GM18520 (cell line): ENCODE results near the gene HSPA4L.

Experiments
- ATAC-seq: cut with Tn5 transposase; IDR thresholded peaks from one replicate; pipeline ENCODE4 v1.9.1; 2021; ENCODE audit not compliant: unreplicated experiment

Gene HSPA4L

DNA sequence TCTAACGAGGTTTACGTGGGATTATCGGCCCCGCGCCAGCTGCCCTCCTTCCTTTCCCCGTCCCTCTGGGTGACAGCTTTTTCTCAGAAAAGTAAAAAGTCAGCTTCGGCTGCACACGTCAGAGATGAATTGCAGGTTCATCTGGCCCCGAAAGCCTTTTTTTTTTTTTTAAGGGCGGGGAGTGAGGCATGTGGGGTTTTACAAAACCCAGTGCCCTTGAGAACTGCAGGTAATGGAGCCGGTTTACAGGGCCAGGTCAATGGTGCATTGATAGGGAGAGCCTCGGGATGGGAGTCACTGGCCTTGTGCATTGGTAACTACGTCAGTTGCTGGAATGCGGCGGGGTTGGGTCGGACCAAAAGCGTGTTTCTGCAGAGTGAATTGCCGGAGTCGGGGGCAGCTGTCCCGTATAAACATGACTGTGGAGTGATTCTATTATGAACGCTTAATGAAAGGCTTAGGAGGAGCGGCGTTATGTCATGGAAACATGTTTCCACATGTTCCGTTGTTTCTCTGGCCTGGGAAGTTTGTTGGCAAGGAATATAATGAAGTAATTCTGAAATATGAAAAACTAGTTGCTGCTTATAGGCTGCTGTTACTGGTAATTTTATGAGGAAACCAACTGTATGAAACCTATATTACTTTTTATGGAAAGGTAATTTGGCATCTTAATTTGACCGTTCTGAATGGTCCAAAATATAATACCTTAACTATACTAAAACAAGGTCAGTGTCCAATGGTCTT lies 1.1 kb downstream of the HSPA4L start:
- ATAC-seq, result no peak

DNA sequence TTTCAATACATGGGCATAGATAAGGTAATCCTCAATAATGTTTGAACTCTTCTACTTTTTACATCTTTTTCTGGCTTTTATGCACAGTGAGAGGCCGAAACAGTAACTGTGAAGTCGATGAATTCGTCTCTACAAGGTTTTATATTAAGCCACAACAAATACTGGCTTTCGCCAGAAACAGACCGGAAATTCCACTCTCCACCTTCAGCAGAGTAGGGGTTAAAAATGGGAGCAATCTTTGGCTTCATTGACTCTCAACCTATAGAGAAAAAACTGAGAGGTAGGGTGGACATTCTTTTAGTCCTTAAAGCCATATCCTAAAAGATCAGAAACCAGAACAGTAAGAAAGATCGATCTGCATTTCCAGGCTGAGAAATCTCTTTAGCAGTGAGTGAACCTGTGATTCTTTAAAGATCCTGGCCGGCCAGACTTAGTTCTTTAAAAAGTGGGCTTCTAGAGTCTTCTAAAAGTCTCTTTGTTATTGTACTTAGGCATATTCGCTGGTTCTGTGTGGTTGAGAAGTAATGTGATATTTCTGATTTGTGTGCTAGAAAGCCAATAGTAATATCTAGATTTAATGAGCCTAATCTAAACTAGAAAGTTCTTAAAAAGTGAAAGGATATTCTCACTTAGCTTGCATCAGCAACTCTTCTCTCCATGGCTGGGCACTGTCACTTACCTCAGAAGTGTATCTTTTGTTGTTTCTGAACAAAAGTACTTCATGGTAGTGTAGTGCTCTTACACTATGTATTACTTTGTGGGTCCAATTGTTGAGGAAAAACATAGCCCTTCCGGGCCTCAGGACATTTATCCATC lies 2.0 kb downstream of the HSPA4L start:
- no peak for ATAC-seq

DNA sequence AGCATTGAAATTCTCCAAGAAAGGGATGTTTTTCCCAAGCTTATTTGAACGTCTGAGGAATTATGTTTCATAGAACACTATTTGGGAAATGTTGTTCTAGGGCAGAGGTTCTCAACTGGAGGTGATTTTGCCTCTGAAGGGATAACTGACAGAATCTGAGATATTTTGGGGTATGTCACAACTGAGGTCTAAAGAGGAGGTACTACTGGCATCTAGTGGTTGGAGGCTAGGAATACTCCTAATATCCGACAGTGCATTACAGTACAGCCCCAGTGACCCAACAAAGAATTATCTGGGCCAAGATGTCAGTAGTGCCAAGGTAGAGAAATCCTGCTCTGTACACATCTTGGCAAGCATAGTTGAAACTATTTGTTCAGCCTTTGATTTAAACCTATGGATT lies 6.4 kb downstream of the HSPA4L start:
- ATAC-seq, result no peak

DNA sequence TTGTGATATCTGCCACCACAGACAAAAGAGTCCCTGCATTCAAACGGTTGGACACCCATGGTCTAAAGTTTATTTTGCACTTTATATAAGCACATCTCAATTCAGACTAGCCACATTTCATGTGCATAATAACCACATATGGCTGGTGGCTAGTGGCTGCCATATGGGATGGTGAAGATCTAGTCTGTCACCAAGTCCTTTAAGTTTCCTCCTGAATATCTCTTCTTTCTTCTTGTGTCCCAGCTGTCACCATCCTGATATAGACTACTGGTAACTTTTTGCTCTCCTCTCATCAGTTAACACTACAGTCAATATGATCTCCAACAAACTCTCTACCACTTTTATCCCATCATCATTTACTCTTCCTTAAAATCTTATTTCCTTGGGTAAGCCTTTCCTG lies 9.3 kb downstream of the HSPA4L start:
- no peak for ATAC-seq

DNA sequence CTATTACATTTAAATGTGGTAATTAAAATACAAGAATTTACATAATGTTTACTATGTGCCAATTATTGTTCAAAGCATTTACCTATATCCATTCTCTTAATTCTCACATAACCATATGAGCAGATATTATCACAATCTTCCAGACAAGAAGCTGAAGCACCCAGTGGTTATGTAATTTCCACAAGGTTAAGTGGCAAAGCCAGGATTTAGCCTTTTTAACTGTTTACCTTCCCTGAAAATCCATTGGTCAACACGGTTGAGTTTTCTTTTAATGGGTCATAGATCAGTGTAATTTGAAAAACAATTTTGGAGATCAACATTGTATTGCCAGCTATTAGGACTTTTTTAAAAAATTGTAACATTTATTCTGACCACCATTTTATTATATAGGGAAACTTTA lies 11.4 kb downstream of the HSPA4L start:
- no peak for ATAC-seq

DNA sequence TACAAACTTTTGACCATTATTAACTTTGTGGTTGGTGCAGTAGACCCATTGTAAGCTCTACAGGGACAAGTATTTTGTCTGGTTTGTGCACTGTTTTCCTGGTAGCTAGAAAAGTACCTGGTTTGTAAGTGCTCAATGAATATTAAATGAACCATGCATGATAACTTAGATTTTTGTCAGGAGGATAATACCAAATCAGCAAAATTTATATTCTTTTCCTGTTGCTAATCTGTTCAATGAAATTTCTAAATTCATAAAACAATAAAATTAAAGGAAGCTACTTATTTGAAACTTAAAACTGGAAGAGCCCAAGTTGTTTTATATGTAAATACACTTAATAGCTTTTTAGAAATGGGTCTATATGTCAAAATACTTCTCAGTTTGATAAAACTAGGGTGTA lies 17.6 kb downstream of the HSPA4L start:
- no peak for ATAC-seq

DNA sequence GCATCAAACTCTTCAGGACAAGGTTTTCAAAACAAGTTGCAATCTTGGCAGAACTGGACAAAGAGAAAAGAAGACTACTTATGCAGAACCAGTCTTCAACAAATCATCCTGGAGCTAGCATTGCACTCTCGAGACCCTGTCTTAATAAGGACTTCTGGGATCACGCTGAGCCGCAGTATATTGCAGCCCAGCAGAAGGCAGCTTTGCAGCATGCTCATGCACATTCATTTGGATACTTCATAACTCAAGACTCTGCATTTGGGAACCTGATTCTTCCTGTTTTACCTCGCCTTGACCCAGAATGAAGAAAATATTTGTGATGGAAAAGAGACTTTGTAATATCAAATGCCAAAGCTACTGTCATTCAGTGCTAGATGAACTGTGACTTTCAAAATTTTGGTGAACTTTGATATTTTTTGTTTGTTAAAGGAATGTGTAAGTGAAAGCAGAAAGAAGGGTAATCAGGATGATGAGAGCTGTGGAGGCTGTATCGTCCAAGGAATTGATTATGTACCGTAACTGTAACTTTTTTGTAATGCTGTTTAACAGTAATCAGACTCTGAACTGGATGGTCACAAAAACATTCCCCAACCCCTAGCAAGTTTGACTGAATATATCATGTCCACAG lies 27.2 kb downstream of the HSPA4L start:
- ATAC-seq, result no peak

DNA sequence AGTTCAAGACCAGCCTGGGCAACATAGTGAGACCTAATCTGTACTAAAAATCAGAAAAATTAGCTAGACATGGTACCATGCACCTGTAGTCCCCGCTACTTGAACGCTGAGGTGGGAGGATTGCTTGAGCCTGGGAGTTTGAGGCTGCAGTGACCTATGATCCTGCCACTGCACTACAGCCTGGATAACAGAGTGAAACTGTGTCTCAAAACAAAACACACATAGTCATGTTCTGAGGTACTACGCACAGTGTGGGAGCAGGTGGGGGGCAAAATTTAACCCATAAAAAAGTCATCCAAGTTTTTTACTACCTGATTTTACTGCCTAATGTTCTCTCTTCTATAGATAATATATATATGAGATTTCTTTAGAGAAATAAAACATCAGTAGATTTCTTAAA lies 28.4 kb downstream of the HSPA4L start:
- ATAC-seq, result no peak

DNA sequence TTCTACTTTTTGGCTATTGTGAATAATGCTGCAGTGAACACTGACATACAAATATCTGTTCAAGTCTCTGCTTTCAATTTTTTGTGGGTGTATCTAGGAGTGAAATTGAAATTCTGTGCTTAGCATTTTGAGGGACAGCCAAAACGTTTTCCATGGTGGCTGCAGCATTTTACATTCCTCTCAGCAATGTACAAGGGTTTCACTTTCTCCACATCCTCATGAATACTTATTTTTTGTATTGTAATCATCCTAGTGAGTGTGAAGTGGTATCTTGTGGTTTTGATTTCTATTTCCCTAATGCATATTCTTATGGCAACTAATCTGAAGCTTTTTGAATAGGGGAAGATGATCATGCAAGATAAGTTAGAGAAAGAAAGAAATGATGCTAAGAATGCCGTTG lies 40.3 kb downstream of the HSPA4L start:
- ATAC-seq, result no peak

- ATAC-seq, result no peak
Measured at GRCh38 chr4:127828121-127828520, 46.0 kb downstream of the HSPA4L start.

- peak; percentile 83 for ATAC-seq
Measured at GRCh38 chr4:127829014-127829413, 46.9 kb downstream of the HSPA4L start.

- no peak for ATAC-seq
Measured at GRCh38 chr4:127832585-127832984, 50.5 kb downstream of the HSPA4L start.

DNA sequence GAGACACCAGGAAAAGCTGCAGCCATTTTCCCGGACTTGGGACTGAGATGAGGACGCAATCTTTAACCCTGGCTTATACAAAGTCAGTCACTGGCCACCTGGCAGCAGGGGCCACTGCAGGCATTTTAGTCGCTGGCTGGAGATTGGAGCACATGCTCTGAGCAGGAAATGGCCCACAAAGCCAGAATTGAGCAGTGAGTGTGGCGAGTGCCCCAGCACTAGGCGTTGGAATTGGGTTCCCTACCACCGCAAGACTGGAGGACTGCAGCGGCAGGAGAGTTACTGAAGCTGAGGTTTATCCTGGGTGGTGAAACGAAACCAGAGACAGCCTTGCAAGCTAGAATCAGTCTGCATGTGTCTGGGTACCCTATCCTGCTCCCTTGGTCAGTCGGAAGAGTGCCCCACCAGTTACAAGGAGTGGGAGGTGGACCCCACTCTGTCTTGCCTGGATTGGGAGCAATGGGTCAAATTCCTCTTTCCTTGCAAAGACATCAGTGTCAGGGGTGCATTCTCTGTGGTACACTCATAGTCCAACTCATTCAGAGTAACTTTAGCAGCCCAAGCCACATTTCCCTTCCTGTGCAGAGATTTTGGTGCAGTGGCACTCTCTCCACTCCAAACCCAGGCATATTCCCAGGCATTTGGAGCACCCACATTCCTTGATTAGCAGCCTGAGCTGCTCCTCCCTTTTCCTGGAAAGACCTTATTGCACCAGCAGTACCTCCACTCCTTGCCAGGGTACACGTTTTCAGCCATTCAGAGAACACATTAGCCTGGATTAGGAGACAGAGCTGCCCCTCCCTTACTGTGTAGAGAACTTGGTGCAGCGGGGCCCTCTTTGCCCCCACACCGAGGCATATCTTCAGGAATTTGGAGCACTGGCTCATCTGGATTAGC lies 61.8 kb downstream of the HSPA4L start:
- no peak for ATAC-seq

GRCh38 chr4:127844601-127845116 lies 62.5 kb downstream of the HSPA4L start:
- no peak for ATAC-seq

DNA sequence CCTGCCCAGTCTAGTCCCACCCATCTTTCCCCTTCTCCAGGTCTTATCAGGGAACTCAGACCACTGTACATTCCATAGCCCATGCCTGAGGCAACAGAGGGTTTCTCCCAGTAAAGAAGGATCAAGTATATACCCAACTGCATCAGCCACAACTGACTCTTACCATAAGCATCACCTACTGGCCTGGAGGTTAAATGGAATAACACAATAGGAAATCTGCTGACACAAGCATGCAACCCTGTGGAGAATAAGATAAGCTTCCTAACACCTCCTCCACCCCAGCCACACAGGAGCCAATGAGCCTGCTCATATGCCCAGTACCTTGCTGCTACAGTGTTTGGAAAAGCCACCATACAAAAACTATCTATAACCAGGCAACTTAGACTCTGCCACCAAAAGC lies 63.9 kb downstream of the HSPA4L start:
- no peak for ATAC-seq

DNA sequence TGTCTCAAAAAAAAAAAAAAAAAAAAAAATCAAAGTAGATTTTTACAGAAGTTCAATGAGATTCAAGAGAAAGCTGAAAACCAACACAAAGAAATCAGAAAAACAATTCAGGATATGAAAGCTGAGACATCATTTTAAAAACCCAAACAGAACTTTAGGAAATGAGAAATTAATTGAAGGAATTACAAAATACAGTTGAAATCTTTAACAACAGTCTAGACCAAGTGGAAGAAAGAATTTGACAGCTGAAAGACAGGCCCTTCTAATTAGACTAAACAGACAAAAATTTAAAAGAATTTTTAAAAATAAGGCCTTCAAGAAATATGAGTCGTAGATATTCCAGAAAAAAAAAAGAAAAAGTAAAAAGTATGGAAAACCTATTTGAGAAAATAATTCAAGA lies 64.6 kb downstream of the HSPA4L start:
- no peak for ATAC-seq

DNA sequence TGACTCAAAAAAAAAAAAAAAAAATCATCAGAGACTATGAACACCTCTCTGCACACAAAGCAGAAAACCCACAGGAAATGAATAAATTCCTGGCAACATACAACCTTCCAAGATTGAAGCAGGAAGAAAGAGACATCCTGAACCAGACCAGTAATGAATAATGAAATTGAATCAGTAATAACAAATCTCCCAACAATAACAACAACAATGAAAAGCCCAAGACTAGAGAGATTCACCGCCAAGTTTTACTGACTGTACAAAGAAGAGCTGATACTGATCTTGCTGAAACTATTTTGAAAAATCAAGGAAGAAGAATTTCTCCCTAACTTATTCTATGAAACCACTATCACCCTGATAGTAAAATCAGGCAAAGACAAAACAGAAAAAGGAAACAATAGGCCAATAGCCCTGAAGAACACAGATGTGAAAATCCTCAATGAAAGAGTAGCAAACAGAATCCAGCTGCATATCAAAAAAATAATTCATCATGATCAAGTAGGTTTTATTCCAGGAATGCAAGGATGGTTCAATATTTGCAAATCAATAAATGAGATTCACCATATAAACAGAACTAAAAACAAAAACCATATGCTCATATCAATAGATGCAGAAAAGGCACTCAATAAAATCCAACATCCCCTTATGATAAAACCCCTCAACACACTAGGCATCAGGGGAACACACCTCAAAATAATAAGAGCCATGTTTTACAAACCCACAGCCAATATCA lies 67.5 kb downstream of the HSPA4L start:
- ATAC-seq, result no peak

DNA sequence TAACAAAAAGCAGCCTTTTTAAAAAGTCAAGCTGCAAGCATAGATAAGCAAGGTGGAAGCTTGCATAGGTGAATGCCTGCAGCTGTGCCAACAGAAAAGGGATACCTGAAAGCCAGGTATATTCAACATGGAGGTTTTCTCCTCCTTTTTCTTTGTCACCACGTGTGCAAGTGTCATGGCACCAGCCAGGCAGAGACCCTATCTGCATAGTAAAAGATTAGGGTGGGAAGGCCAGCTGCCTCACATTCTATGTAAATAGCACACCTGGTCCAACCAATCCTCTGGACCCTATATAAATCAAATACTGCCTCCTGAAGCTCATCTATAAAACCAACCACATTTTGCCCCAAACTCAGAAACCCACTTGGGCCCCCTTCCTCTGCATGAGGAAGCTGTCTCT lies 70.5 kb downstream of the HSPA4L start:
- no peak for ATAC-seq

DNA sequence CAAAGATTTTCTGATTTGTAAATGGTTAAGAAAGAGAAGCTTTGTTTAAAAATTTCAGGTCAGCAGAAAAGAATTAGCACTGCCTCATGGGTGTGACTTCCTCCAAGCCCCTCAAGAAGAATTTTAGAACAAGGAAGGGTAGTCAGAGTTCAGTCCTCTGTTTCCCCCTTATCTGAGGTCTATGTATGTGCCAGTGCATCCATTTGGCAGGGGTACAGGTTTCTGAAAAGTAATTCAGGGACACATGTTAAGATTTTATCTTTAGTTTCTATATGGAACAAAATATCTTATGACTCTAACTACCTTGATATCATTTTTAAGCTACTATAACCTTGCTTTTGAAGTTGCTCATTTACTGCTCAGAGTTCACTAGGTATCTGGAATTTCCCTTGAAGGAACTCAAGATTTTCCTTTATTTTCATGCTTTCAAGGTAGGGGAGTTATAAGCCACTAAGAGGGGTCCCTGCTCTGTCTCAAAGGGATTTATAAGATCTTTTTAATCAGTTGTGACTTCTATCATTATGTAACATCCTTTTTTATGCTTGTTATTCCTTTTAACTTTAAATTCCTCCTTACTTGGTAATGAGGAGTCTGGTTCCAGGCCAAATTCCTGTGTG lies 74.2 kb downstream of the HSPA4L start:
- peak; percentile 10 for ATAC-seq
